GM21576 (cell line): Measurements from ENCODE around the gene TNFRSF11A.

Experiments
- ATAC-seq: cut with Tn5 transposase; IDR thresholded peaks from one replicate; pipeline ENCODE4 v1.9.1; 2021; ENCODE audit warnings: mild to moderate bottlenecking, moderate library complexity; ENCODE audit not compliant: unreplicated experiment

TNFRSF11A gene

DNA sequence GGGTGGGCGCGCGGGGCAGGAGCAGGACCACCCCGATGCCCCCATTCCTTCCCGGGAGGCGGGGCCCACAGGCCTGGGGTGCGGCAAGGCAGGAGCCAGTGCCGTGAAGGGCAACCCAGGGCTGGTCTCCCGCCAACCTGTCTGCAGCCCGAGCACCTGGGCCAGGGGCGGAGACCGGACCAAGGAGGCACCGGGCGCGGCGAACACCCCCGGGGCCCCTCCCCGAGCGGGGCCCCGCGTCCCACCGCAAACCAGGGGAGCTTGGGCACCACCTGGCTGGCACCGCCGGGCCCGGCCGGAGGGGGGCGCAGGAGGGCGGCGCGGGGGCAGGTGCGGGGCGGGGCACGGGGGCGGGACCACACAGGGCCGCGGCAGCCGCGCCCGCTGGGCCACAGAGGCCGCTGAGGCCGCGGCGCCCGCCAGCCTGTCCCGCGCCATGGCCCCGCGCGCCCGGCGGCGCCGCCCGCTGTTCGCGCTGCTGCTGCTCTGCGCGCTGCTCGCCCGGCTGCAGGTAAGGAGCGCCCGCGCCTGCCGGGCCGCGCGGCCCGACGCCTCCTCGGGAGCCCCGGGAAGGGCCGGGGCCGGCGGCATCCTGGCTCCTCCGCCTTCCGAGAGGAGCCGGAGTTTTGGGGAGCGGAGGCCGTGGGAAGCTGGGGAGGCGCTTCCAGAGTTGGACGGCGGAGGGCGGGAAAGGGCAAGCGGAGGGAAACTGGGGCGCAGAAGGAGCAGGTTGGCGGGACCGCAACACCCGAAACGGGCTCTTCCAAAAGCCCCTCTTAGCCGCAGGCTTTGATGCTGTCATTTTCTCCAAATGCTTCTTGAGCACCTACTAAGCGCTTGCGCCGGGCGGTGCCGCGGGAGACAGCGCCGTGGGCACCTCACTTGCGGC lies at the start of gene TNFRSF11A:
TNFRSF11A (plus strand) TSS at position 394 of the 889 bp plus-strand sequence; CDS start at position 437, 43 bp downstream.
- ATAC-seq: peak; percentile 74

- no peak for ATAC-seq
Observed at GRCh38 chr18:62277045-62277444, 48.1 kb upstream of the TNFRSF11A start.

DNA sequence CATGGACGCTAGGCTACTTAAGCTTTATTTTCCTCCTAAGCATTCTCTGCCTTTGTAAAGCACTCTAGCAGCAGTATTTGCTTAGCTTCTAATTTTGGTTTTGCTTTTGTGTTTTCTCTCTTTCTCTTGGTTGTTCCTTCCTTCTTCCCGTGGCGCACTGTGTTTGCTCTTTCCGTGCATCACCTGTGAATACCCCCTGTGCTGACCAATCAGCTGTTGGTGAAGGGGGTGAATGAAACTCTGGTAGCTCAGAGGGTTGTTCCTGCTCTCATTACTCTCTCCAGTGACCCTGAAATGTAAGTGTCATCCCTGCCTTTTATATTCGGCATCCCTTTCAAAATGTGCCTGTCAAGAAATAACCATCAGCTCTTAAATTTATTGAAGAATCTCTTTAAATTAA lies 45.5 kb upstream of the TNFRSF11A start:
- ATAC-seq: no peak

DNA sequence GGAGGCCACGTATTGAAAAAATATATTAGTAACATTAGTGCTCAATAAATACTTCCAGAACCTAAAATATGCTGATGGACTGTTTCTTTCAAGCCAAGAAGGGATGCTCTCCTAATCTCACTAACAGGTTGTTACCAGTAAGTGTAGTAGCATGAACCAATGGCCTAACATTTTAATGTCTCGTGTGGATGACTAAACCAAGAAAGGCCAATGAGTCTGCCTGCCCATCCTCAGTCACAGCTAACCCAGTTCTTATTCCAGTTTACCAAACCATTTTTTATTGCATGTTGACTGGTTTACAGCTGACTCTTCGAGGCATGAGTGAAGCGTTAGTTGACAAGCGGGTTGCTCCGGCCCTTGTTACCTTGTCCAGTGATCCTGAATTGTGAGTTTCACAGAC lies 45.1 kb upstream of the TNFRSF11A start:
- ATAC-seq: no peak

GRCh38 chr18:62280786-62281185 lies 44.3 kb upstream of the TNFRSF11A start:
- ATAC-seq: no peak

GRCh38 chr18:62281684-62282083 lies 43.4 kb upstream of the TNFRSF11A start:
- no peak for ATAC-seq

GRCh38 chr18:62282188-62282629 lies 42.9 kb upstream of the TNFRSF11A start:
- ATAC-seq: no peak

DNA sequence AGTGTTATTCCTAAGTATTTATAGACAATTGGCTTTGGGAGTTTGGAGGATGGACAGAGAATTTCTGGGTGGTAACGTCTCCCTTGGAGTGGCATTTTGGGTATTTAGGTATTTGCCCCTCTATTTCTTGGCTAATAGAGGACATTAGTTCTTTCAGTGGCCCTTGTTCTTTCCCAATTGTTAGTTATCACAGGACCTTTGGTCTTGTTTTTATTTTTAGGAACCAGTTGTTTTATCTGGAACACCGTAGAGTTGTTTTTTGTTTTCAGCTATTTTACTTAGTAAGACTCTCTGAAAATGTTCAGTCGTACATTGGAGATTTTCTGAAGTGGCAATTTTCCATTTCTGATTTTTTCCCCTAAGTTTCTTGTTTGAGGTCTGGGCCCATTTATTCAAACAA lies 40.5 kb upstream of the TNFRSF11A start:
- ATAC-seq: no peak

DNA sequence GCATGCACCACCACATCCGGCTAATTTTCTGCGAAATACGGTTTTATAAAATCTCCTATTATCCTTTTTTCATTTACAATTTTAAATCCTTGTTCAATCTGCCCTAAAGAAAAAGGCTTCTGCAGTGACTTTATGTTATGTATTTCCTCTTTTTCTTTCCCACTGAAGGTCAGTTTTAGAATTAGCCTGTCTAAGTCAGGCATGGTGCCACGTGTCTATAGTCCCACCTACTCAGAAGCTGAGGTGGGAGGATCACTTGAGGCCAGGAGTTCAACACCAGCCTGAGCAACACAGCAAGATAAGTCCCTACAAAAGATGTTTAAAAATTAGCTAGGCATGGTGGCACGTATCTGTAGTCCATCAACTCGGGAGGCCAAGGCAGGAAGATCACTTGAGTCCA lies 39.8 kb upstream of the TNFRSF11A start:
- ATAC-seq: no peak

DNA sequence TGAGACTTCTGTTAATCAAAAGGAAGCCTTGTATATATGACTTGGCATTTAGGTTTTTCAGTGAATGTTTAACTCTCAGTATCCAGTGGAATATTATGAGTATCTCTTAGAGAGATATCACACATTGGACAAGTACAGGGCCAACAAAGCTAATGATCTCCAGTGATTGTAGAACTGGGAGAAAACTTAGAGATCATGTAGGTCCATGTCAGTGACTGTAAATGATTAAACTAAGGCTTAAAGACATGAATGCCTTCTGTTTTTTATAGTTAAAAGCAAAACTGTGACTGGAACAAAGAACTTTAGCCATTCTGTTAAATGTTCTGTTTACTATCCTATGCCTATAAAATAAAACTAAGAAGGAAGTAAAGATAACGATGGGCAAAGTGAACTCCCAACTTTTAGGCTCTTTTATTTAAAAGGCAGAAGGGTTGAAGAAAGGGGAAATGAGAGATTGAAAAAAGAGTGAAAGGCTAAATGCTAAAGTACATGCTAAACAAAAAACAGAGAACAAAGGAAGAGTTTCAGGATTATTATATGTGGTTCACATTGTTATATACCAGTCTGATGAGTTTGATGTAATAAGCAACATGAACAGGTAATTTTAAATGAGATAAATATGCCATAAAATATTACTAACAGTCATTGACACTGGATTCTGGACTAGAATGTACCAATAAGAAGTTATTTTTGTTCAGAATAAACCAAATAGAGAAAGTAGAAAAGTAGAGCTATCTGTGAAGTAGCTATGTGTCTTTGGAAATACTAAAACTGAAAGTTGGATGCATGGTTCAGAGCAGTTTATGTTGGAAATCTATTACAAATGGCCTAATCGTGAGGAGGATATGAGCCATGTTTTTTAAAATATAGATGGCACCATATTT lies 37.1 kb upstream of the TNFRSF11A start:
- ATAC-seq: peak; percentile 32

- ATAC-seq: peak; percentile 75
Observed at GRCh38 chr18:62288665-62289008, 36.5 kb upstream of the TNFRSF11A start.

DNA sequence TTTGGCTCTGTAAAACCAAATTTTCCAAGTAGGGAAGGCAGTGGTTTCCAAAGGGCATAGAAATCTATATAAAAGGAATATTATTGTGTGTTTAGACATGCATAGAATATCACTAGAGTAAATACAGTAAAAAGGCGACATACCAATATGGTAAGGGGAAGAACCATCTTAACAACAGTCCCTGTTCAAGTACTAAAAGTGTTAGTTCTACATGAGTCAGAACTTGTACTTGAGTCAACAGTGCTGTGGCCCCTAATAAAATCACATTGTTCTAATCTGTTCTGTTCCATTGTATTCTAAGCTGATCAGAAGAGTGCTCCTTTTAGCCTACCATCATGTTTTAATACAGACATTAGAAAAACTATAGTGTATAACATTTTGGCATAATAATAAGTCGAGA lies 36.1 kb upstream of the TNFRSF11A start:
- peak; percentile 53 for ATAC-seq

DNA sequence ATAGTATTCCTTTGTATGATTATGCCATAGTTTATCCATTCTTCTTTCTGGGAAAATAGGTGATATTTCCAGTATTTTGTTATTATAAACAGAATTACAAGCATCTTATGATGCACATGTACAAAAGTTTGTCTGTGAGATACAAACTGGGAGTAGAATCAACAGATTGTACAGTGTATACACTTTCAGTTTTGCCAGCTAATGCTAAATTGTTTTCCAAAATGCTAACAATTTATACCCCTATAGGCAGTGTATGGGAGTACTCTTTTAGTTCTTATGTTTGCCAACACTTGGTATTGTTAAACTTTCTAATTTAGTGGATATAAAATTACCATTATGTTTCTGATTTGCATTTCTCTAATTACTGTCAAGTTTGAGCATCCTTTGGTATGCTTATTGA lies 31.0 kb upstream of the TNFRSF11A start:
- no peak for ATAC-seq

DNA sequence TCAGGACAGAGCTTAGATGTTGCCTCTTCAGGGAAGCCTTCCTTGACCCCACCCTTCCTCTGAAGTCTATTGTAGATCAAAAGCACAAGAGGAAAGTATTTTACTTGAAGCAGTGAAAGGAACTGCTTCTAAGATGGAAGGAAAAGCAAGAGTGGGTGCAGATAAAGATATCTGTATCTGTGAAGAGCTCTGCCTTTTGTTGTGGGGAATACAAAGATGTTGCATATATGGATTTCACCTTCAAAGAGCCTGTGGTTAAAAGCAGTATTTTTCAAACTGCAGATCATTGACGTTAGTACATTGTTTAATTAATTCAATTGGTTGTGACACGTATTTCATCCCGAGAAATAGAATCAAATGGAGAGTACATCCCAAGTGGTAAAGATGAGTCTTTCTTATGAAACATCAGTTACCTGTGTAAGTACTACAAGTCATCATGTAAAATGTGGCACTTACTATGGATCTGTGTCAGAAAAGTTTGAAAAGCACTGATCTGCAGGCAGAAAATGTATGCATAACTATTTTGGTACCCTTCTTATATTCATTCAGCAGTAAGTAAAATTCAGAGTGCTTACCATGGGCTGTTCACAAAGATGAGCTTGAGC lies 24.6 kb upstream of the TNFRSF11A start:
- no peak for ATAC-seq

GRCh38 chr18:62301322-62301721 lies 23.8 kb upstream of the TNFRSF11A start:
- no peak for ATAC-seq

DNA sequence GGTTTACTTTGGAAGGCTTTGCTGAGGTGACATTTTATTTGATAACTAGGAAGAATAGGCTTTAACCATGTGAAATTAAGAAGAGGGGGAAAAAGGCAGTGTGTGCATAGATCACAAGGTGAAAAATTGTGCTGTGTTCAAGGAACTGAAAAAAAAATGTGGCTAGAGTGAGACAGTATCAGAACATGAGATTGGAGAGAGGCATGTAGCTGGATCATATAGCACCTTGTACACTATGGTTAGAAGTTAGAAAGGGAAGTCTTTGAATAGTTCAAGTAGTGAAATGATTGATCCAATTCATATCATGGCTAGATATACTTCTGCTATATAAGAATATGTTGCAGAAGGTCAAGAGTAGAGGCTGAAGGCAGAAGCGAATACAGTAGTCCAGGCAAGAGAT lies 12.3 kb upstream of the TNFRSF11A start:
- ATAC-seq: no peak

DNA sequence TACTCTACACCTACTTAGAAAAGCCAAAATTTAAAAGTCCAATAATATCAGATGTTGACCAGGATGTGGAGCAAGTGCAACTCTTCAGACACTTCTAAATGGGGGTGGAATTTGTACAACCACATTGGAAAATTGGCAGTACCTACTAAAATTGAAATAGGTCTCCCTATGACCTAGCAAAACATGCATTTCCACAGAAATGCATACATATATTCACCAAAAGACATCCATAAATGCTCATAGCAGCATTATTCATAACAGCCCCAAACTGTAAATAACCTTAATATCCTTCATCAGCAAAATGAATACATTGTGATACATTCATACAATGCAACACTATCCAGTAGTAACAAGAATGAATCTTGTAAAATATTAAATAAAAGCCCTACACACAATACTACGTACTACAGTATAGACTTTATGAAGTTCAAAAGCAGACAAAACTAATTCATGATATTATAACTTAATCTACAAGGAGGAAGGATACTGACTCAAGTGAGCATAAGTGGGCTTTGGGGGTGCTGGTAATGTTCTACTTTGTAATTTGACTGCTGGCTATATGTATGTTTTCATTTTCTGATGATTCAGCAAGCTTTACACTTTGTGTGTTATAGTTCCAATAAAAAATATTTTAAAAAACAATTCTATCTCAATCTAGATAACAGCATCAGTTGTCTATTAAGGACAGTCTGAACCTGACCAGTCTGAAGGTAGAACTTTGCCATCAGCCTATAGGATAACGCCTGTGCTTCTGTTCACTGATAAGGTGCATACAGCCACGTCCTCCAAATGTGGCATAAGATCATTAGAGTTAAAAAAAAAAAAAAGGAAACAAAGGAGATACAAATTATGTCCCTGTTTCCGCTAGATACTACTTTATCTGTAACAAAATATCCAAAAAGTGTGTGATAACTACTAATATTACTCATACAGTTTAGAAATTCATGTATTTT lies 6.6 kb upstream of the TNFRSF11A start:
- ATAC-seq: no peak

- no peak for ATAC-seq
Observed at GRCh38 chr18:62321201-62321600, 3.9 kb upstream of the TNFRSF11A start.

- ATAC-seq: no peak
Observed at GRCh38 chr18:62323483-62324180, 1.5 kb upstream of the TNFRSF11A start.
